ENCODE results near the gene SMIM14.

SMIM14 gene

DNA sequence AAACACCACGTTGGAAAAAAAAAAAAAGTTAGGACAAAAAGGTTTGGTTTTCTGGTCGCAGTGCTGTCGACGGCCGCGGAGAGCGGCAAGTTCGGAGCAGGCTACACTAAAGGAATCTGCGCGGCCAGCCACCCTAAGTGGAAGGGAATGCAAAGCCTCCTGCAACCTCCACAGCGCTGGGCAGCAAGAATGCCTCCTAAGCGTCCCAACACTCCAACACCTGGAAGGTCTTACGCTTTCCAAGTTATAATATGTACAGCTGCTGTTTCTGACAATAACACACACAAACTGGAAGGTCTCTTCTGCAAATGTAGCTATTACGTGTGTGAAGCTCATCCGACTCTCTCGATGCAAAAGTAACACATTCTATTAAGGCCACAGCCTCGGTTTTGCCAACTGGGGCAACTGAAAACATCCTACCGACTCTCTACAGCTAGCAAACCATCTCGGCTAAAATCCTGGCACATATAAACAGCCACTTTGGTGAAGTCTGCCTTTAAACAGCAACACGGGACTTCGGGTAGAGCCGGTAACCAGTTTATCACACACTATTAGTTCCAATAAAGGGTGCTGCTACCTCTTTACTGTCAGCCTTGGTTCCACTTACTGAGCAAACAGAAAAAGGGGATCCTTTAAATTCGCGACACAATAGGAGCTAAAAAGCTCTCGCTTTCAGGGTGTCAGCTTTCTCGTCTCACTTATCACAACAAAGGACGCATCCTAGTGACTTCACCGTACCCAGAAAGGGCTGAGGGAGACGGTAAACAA is 895 bp downstream of the SMIM14 start:
- Histone ChIP-seq H3K36me3 (ENCODE audit: insufficient read depth, low read depth, low read length) (no peaks in the 10 kb centered on the region), H3K27me3 (ENCODE audit: insufficient read depth, low read length) (no peaks in the 10 kb centered on the region), H3K4me1 (ENCODE audit: insufficient read depth, low read length) (peaks cover 34% of the 10 kb centered on the region), H3K9me3 (ENCODE audit: insufficient read depth, low read depth, low read length) (no peaks in the 10 kb centered on the region), H3K9ac (ENCODE audit: low read depth, low read length) (peak overlapping the region; percentile 82), H3K4me3 (ENCODE audit: low read length) (peak overlapping the region; percentile 73), H3K27ac (ENCODE audit: low read length) (peak overlapping the region; percentile 24)

DNA sequence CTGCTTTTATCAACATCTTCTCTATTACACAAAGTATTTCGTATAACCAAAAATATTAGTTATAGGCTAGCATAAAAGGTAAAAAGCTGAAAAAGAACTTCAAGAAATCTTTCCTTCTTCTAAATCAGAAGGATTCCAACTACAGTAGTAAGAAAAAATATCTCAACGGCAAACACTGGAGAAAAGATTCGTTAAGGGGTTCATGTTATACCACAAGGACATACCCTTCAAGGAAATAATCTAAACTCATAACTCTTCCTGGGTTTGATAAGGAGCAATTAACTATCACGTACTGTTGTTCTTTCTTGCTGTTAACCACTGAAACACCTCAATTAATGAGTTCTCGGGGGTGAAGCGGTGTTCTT is 1.5 kb downstream of the SMIM14 start:
- Histone ChIP-seq H3K27ac (ENCODE audit: low read length) (peak overlapping the region; percentile 24), H3K4me3 (ENCODE audit: low read length) (peak overlapping the region; percentile 73), H3K9ac (ENCODE audit: low read depth, low read length) (peak overlapping the region; percentile 82), H3K27me3 (ENCODE audit: insufficient read depth, low read length) (no peaks in the 10 kb centered on the region), H3K36me3 (ENCODE audit: insufficient read depth, low read depth, low read length) (no peaks in the 10 kb centered on the region), H3K9me3 (ENCODE audit: insufficient read depth, low read depth, low read length) (no peaks in the 10 kb centered on the region), H3K4me1 (ENCODE audit: insufficient read depth, low read length) (peaks cover 34% of the 10 kb centered on the region)

DNA sequence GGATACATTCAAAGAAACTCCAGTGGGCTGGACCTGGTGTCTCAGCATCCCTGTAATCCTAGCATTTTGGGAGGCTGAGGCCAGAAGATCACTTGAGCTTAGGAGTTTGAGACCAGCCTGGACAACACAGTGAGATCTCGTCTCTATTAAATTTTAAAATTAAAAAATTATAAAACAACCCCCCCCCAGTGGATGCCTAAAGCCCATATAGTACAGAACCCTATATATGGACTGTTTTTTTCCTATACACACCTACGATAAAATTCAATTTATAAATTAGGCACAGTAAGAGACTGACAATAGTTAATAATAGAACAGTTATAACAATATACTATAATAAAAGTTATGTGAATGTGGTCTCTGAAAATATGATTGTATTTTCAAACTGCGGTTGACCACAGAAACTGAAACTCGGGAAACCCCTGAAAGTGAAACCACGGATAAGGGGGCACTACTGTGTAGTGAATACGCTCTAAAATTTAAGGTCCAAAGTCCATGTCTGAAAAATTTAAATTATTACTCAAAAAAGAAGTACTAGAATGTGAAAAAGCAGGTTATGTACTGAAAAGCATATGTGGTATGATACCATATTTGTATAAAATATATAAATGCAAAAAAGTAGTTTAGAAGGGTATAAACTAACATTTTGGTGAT is 2.0 kb downstream of the SMIM14 start:
- no peaks in the 10 kb centered on the region for H3K9me3 ChIP-seq (ENCODE audit: insufficient read depth, low read depth, low read length)
- H3K9ac ChIP-seq (ENCODE audit: low read depth, low read length): peak overlapping the region; percentile 82
- peak overlapping the region; percentile 73 for H3K4me3 ChIP-seq (ENCODE audit: low read length)
- H3K27ac ChIP-seq (ENCODE audit: low read length): peak overlapping the region; percentile 24
- H3K36me3 ChIP-seq (ENCODE audit: insufficient read depth, low read depth, low read length): no peaks in the 10 kb centered on the region
- peaks cover 34% of the 10 kb centered on the region for H3K4me1 ChIP-seq (ENCODE audit: insufficient read depth, low read length)
- H3K27me3 ChIP-seq (ENCODE audit: insufficient read depth, low read length): no peaks in the 10 kb centered on the region

DNA sequence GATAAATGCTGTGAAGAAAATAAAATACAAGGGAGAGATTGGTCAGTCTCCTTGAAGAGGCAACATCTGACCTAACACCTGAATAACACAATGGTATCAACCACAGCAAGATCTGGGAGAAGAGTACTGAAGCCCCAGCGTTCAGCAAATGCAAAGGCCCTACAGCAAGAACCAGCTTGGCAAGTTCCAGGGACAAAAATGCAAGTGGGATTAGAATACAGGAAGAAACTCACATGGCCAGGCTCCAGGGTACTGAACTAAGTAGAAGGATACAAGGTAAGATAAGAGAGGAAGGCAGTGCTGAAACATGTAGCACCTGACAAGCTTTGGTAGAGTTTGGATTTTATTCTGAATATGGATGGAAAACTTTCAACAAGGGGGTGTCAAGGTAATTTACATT is 3.6 kb downstream of the SMIM14 start:
- H3K27ac ChIP-seq (ENCODE audit: low read length): peak overlapping the region; percentile 79
- H3K4me1 ChIP-seq (ENCODE audit: insufficient read depth, low read length): peaks cover 32% of the 10 kb centered on the region
- H3K9ac ChIP-seq (ENCODE audit: low read depth, low read length): peak overlapping the region; percentile 46; the same call in 1 of the 2 replicates

DNA sequence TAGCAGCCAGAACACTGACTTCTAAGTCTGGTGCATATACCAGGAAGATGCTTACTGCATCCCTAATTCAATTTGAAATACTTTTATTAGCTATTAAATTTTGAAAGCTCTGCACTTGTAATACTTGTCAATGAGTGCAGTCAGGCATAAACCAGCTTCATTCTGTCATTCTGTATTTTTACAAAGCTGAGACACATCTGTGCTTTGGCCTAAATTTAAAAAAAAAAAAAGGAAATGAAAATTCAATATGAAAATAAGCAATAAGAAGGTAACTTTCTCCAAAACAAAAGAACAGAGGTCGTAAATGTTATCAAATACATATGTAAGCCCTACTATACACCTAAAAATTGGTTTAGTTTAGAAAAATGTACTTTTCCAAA is 7.0 kb downstream of the SMIM14 start:
- Histone ChIP-seq H3K27me3 (ENCODE audit: insufficient read depth, low read length) (no peaks in the 10 kb centered on the region), H3K9ac (ENCODE audit: low read depth, low read length) (no peak overlapping the region), H3K27ac (ENCODE audit: low read length) (no peak overlapping the region), H3K9me3 (ENCODE audit: insufficient read depth, low read depth, low read length) (no peaks in the 10 kb centered on the region), H3K36me3 (ENCODE audit: insufficient read depth, low read depth, low read length) (no peaks in the 10 kb centered on the region), H3K4me3 (ENCODE audit: low read length) (no peak overlapping the region), H3K4me1 (ENCODE audit: insufficient read depth, low read length) (peaks cover 23% of the 10 kb centered on the region)

More for the DNA sequence above, 3.6 kb downstream of the SMIM14 start:
- Histone ChIP-seq H3K36me3 (ENCODE audit: insufficient read depth, low read depth, low read length) (no peaks in the 10 kb centered on the region), H3K4me3 (ENCODE audit: low read length) (peak overlapping the region; percentile 58), H3K27me3 (ENCODE audit: insufficient read depth, low read length) (no peaks in the 10 kb centered on the region), H3K9me3 (ENCODE audit: insufficient read depth, low read depth, low read length) (no peaks in the 10 kb centered on the region)

DNA sequence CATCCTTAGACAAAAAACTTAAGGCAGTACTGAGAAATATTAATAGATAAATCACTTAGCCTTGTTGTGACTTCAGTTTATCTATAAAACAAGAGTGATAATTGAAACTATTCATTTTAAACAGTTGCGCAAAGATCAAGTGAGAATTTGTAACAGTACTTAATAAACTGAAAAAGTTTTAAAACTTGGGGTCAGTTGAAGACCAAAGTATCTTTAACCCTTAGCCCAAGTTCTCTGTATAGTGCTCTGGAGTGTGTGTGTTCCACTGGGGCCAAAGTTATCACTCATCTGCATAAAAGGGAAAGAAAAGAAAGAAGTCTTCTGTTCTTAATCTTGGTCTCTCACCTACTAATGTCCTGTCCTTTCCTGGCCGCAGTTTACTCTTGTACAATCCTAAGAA is 11.3 kb downstream of the SMIM14 start:
- no peak overlapping the region for H3K4me3 ChIP-seq (ENCODE audit: low read length)
- H3K9me3 ChIP-seq (ENCODE audit: insufficient read depth, low read depth, low read length): no peaks in the 10 kb centered on the region
- H3K4me1 ChIP-seq (ENCODE audit: insufficient read depth, low read length): peaks cover 3% of the 10 kb centered on the region; the same call in 1 of the 2 replicates
- H3K27me3 ChIP-seq (ENCODE audit: insufficient read depth, low read length): no peaks in the 10 kb centered on the region
- H3K9ac ChIP-seq (ENCODE audit: low read depth, low read length): no peak overlapping the region
- H3K27ac ChIP-seq (ENCODE audit: low read length): no peak overlapping the region
- H3K36me3 ChIP-seq (ENCODE audit: insufficient read depth, low read depth, low read length): no peaks in the 10 kb centered on the region

DNA sequence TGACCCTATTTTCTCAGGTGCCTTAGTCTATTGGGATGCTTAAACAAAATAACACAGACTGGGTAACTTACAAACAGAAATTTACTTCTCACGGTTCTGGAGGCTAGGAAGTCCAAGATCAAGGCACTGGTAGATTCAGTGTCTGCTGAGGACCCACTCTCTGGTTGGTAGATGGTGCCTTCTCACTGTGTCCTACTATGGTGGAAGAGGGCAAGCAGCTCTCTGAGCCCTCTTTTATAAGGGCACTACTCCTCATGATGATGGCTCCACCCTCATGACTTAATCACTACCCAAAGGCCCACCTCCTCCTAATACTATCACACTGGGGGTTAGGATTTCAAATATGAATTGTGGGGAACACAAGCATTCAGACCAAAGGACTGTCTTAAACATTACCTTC is 11.8 kb downstream of the SMIM14 start:
- H3K9ac ChIP-seq (ENCODE audit: low read depth, low read length): no peak overlapping the region
- H3K9me3 ChIP-seq (ENCODE audit: insufficient read depth, low read depth, low read length): no peaks in the 10 kb centered on the region

DNA sequence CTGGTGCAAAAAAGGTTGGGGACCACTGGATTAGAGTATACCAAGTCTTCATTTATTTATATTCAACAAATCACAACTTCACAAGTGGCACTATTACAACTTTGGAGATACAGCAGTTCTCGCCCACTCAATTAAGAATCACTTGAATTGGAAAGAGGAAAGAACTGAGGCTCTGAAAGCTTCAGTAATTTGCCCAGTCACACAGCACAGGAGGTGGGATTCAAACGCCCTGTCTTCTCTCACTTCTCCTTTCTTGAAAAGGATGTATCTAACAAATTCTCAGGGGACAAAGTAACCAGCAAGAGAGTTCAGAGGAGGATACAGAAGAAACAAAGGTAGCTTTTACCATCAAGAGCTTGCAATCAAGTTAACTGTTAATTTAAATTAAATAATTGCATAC is 12.4 kb downstream of the SMIM14 start:
- no peaks in the 10 kb centered on the region for H3K27me3 ChIP-seq (ENCODE audit: insufficient read depth, low read length)
- no peak overlapping the region for H3K4me3 ChIP-seq (ENCODE audit: low read length)
- H3K27ac ChIP-seq (ENCODE audit: low read length): no peak overlapping the region
- H3K4me1 ChIP-seq (ENCODE audit: insufficient read depth, low read length): peaks cover 3% of the 10 kb centered on the region; the same call in 1 of the 2 replicates
- H3K9ac ChIP-seq (ENCODE audit: low read depth, low read length): no peak overlapping the region
- H3K36me3 ChIP-seq (ENCODE audit: insufficient read depth, low read depth, low read length): no peaks in the 10 kb centered on the region
- no peaks in the 10 kb centered on the region for H3K9me3 ChIP-seq (ENCODE audit: insufficient read depth, low read depth, low read length)

More for the DNA sequence above, 11.8 kb downstream of the SMIM14 start:
- H3K27ac ChIP-seq (ENCODE audit: low read length): no peak overlapping the region
- H3K4me1 ChIP-seq (ENCODE audit: insufficient read depth, low read length): peaks cover 3% of the 10 kb centered on the region; the same call in 1 of the 2 replicates
- no peaks in the 10 kb centered on the region for H3K36me3 ChIP-seq (ENCODE audit: insufficient read depth, low read depth, low read length)
- H3K4me3 ChIP-seq (ENCODE audit: low read length): no peak overlapping the region
- H3K27me3 ChIP-seq (ENCODE audit: insufficient read depth, low read length): no peaks in the 10 kb centered on the region

DNA sequence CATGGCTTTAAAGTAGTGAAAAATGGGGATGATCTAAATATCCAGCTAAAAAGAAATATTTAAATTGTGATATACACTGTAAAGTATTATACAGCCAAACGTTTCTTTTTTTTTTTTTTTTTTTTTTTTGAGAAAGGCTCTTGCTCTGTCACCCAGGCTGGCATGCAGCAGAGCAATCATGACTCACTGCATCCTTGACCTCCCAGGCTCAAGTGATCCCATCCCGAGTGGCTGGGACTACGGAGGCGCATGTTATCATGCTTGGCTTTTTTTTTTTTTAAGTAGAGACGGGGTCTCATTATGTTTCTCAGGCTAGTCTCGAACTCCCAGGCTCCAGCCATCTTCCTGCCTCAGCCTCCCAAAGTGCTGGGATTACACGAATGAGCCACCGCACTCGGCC is 17.1 kb downstream of the SMIM14 start:
- no peaks in the 10 kb centered on the region for H3K27me3 ChIP-seq (ENCODE audit: insufficient read depth, low read length)
- no peak overlapping the region for H3K27ac ChIP-seq (ENCODE audit: low read length)
- H3K9ac ChIP-seq (ENCODE audit: low read depth, low read length): no peak overlapping the region
- H3K4me3 ChIP-seq (ENCODE audit: low read length): no peak overlapping the region
- H3K4me1 ChIP-seq (ENCODE audit: insufficient read depth, low read length): peaks cover 10% of the 10 kb centered on the region; the same call in 1 of the 2 replicates
- H3K36me3 ChIP-seq (ENCODE audit: insufficient read depth, low read depth, low read length): no peaks in the 10 kb centered on the region
- H3K9me3 ChIP-seq (ENCODE audit: insufficient read depth, low read depth, low read length): no peaks in the 10 kb centered on the region

DNA sequence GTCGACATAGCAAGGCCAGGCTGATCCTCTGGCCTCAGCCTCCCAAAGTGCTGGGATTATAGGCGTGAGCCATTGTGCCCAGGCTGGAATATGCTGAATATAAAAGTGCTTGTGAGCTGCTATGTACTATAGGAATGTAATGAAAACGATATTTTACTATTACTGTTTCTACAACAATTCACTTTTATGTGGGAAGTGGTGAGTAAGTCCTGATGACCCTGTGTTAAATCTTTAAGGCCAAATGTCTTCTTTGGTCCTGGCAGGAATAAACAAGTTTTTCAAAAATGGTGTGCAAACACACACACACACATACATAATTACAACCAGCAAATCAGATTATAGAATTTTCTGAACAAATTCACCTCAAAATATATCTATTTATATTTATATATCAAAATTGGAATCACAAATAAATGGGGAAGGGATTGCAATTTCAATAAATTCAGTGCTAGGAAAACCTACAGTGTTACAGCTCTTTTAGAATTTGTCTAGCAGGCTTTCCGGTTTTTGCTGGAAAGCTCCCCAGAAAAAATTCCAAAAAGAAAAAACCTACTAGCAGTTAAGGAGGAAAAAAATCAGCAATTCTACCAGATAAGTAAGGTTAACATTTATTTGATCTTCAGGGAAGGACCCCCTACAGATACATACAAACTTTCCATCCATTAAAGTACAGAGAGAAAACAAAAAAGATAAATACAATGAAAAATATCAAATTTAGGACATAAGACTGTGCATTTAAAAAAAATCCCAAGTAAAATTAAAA is 17.9 kb downstream of the SMIM14 start:
- no peaks in the 10 kb centered on the region for H3K9me3 ChIP-seq (ENCODE audit: insufficient read depth, low read depth, low read length)
- H3K36me3 ChIP-seq (ENCODE audit: insufficient read depth, low read depth, low read length): no peaks in the 10 kb centered on the region
- peaks cover 7% of the 10 kb centered on the region; the same call in 1 of the 2 replicates for H3K4me1 ChIP-seq (ENCODE audit: insufficient read depth, low read length)
- no peak overlapping the region for H3K4me3 ChIP-seq (ENCODE audit: low read length)
- H3K9ac ChIP-seq (ENCODE audit: low read depth, low read length): no peak overlapping the region
- H3K27me3 ChIP-seq (ENCODE audit: insufficient read depth, low read length): no peaks in the 10 kb centered on the region
- H3K27ac ChIP-seq (ENCODE audit: low read length): no peak overlapping the region

DNA sequence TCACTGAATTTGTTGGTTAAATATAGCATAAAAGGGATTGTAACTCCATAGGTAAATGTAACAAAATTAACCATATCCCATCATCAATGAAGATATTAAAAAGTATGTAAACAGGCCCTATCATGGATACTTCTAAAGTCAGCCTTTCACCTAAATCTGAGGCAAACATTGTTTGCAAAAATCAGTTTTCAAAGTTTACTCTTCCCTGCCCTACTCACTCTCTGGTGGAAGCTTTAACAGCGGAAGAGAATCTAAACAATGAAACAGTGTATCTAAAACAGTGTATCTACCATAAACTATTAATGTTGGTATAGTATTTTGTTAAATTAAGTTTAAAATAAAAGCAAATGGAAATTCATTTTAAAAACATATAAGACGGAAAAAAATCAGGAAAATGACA is 21.1 kb downstream of the SMIM14 start:
- no peak overlapping the region for H3K4me3 ChIP-seq (ENCODE audit: low read length)
- H3K27ac ChIP-seq (ENCODE audit: low read length): no peak overlapping the region
- no peaks in the 10 kb centered on the region for H3K27me3 ChIP-seq (ENCODE audit: insufficient read depth, low read length)
- H3K4me1 ChIP-seq (ENCODE audit: insufficient read depth, low read length): peaks cover 7% of the 10 kb centered on the region; the same call in 1 of the 2 replicates
- H3K9ac ChIP-seq (ENCODE audit: low read depth, low read length): no peak overlapping the region
- no peaks in the 10 kb centered on the region for H3K9me3 ChIP-seq (ENCODE audit: insufficient read depth, low read depth, low read length)
- H3K36me3 ChIP-seq (ENCODE audit: insufficient read depth, low read depth, low read length): no peaks in the 10 kb centered on the region

All from iPS-20b (cell line).